Spinal cord (tissue), 10 donors: ENCODE measurements around the gene CADM1. TPM values are rescaled to one million over a fixed set of nuclear protein-coding genes. Genes with fewer than 3 reads are reported as not detected.

Source experiments
- DNase-seq, 6 donors: peaks; one replicate each; pipeline versions ENCODE4 v3.0.0 to v3.0.0-alpha.2; 2013 to 2015; ENCODE audit warnings: low spot score in 6 of 6, low read depth in 4 of 6
- H3K27ac ChIP-seq: one replicate; pipeline ENCODE4 v1.5.1; 2013; ENCODE audit warnings: low read depth, low read length, control low read depth
- H3K27me3 ChIP-seq: one replicate; pipeline ENCODE4 v1.6.1; 2013; ENCODE audit warnings: low read length; ENCODE audit not compliant: control insufficient read depth, insufficient read depth
- H3K36me3 ChIP-seq: one replicate; pipeline ENCODE4 v1.6.1; 2013; ENCODE audit warnings: low read length; ENCODE audit not compliant: control insufficient read depth, insufficient read depth
- H3K4me1 ChIP-seq: one replicate; pipeline ENCODE4 v1.6.1; 2013; ENCODE audit warnings: low read length; ENCODE audit not compliant: control insufficient read depth, insufficient read depth
- H3K4me3 ChIP-seq: one replicate; pipeline ENCODE4 v1.5.1; 2013; ENCODE audit warnings: low read depth, low read length, control low read depth
- H3K9me3 ChIP-seq: one replicate; pipeline ENCODE4 v1.6.1; 2013; ENCODE audit warnings: low read length; ENCODE audit not compliant: control insufficient read depth, insufficient read depth
- WGBS: methylation state at CpG from one replicate; pipeline ENCODE4 v1.1.5; 2013; ENCODE audit warnings: missing lambda C conversion rate; ENCODE audit not compliant: insufficient coverage; 5-methylcytosine and 5-hydroxymethylcytosine counted together
- polyA plus RNA-seq, 2 donors: library from polyadenylated mRNA; unstranded; fragments of 120-200 nt; gene quantifications; one replicate each; pipeline ENCODE4 v1.2.1, GENCODE V29; 2013; ENCODE audit not compliant: insufficient read length in 2 of 2
- total RNA-seq, 2 donors: library from RNA; depleted of rRNA in 1 of 2; stranded (reverse); fragments of 120-200 nt in 1 of 2; fragments of >200 nt in 1 of 2; gene quantifications; one replicate each; pipeline versions ENCODE4 v1.2.3 to v1.2.4, GENCODE V29; 2013 to 2014
- donor health status: healthy.

The CADM1 gene
- total and polyA plus RNA-seq, 4 donors = 106 to 180 (median 132) TPM

DNA sequence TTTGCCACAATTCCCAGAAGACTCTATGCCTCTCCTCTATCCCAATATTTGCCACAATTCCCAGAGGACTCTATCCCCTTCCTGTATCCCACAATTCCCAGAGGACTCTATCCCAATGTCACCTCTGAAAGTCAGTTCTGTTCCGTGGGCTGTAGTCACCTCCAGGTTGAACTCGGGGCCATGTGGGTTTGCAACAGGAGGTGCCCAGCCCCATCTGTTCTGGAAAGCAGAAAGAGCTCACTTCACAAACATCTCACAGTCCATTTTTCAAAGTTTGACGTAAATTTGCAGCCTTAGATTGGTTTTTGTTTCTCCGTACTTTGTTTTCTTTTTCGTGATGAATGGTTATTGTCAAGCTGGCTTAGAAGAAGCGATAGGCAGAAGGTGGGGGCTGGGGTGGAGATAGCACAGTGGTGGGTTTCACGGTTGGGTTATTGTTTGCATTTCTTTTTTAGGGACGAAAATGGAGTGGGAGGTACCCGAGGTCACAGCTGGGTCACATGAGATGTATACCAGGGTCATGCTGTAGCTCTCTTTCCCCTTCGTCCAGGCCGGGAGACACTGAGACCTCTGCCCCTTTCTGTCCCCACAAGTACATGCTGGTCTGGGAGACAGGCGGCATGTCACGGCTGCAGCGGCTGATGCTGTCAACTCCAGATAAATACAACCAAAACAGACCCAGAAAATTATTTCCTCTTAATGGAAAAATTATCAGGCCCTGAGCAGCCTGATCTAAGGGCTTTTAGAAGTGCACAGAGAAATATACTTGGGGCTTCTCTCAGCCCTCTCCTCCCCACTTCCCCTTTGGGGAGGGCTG, 374.5 kb downstream of the CADM1 start:
- WGBS = 30% methylated on average over 13 of the region's 14 CpGs

DNA sequence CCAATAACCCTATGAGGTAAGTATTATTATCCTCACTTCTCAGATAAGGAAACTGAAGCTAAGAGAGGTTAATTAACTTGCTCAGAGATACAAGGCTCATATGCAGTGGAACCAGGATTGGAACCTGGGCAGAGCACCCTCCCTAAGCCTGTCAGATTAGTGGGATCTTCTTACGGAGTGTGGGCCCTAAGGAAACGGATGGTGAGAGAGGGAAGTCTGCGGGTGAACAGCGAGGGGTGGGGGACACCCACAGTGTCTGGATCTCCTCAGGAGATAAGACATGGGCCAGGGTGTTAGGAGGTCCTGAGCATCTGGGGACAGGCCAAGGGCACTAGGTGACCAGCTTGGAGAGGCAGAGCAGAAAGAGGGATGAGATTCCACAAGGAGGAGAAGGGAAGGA, 376.0 kb downstream of the CADM1 start:
- Histone ChIP-seq H3K4me1 (no peaks in the 10 kb centered on the region), H3K4me3 (no peak overlapping the region), H3K27me3 (no peaks in the 10 kb centered on the region), H3K9me3 (no peaks in the 10 kb centered on the region), H3K27ac (no peak overlapping the region), H3K36me3 (no peaks in the 10 kb centered on the region)
- no peak for DNase-seq
- WGBS = 89% methylated on average over 4 of the region's 4 CpGs

More for the DNA sequence above, 374.5 kb downstream of the CADM1 start:
- H3K27ac ChIP-seq = no peak overlapping the region
- no peak for DNase-seq
- no peaks in the 10 kb centered on the region for H3K36me3 ChIP-seq
- H3K4me3 ChIP-seq = no peak overlapping the region
- H3K27me3 ChIP-seq = no peaks in the 10 kb centered on the region
- no peaks in the 10 kb centered on the region for H3K9me3 ChIP-seq
- H3K4me1 ChIP-seq = no peaks in the 10 kb centered on the region

- no peak for DNase-seq
- Histone ChIP-seq H3K9me3 (no peaks in the 10 kb centered on the region), H3K4me3 (no peak overlapping the region), H3K36me3 (no peaks in the 10 kb centered on the region), H3K27ac (no peak overlapping the region), H3K4me1 (no peaks in the 10 kb centered on the region), H3K27me3 (no peaks in the 10 kb centered on the region)
- 81% methylated on average over 3 of the region's 3 CpGs for WGBS
These were observed 376.4 kb downstream of the CADM1 start for GRCh38 chr11:115127790-115128189.

DNA sequence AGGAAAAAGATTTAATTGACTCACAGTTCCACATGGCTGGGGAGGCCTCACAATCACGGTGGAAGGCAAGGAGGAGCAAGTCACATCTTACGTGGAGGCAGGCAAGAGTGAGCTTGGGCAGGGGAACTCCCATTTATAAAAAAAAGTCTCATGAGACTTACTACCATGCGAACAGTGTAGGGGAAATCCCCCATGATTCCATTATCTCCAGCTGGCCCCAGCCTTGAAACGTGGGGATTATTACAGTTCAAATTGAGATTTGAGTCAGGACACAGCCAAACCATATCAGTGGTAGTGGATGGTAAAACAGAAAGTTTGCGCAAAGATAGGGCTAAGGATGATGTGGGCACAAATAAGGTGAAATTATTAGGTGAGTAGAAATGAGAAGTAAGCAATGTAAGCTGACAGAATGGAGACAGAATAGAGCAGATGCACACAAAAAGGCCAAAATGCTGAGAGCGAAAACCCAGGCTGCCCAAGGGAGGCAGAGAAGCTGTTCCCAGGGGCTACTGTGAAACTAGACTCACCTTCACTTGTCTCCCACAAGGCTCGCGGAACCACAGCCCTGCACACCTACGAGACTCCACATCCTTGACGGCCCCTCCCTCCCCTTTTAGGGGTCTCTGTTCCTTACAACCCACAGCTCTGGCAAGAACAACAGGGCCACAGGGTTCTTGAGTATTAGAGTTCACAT, 377.6 kb downstream of the CADM1 start:
- H3K4me1 ChIP-seq = no peaks in the 10 kb centered on the region
- no peaks in the 10 kb centered on the region for H3K27me3 ChIP-seq
- no peak overlapping the region for H3K4me3 ChIP-seq
- 83% methylated on average over 6 of the region's 10 CpGs for WGBS
- H3K9me3 ChIP-seq = no peaks in the 10 kb centered on the region
- H3K36me3 ChIP-seq = no peaks in the 10 kb centered on the region
- H3K27ac ChIP-seq = no peak overlapping the region
- DNase-seq = no peak

DNA sequence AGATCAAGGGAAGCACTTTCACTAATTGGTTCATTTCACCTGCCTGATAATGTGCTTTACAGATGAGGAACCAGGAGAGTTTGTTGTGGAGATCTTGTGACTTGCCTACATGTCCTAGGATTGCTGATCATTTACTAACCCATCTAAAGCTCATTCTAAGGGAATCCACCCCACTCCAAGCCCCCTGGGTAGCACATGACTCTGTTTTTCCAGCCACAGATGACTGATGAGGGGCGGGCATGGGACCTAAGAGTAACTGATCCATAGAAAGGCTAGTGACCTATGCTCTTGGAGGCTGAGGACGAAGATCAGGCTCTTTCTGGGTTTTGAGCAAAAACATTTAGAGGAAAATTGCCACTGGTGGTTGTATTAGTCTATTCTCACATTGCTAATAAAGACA, 378.1 kb downstream of the CADM1 start:
- Histone ChIP-seq H3K36me3 (no peaks in the 10 kb centered on the region), H3K27ac (no peak overlapping the region), H3K4me3 (no peak overlapping the region), H3K27me3 (no peaks in the 10 kb centered on the region), H3K4me1 (no peaks in the 10 kb centered on the region), H3K9me3 (no peaks in the 10 kb centered on the region)
- DNase-seq = no peak
- WGBS = no CpG with 5 or more reads among the region's 2 CpGs

- WGBS = 43% methylated on average over 1 of the region's 4 CpGs
- no peaks in the 10 kb centered on the region for H3K36me3 ChIP-seq
- no peak for DNase-seq
These were observed 379.4 kb downstream of the CADM1 start for GRCh38 chr11:115124786-115125185.

GRCh38 chr11:115123641-115124040, 380.6 kb downstream of the CADM1 start:
- Histone ChIP-seq H3K4me1 (no peaks in the 10 kb centered on the region), H3K36me3 (no peaks in the 10 kb centered on the region), H3K27me3 (no peaks in the 10 kb centered on the region), H3K9me3 (no peaks in the 10 kb centered on the region), H3K27ac (no peak overlapping the region), H3K4me3 (no peak overlapping the region)
- DNase-seq = no peak
- 80% methylated on average over 4 of the region's 7 CpGs for WGBS

More at GRCh38 chr11:115124786-115125185, 379.4 kb downstream of the CADM1 start:
- Histone ChIP-seq H3K4me3 (no peak overlapping the region), H3K9me3 (no peaks in the 10 kb centered on the region), H3K27me3 (no peaks in the 10 kb centered on the region), H3K27ac (no peak overlapping the region), H3K4me1 (no peaks in the 10 kb centered on the region)

GRCh38 chr11:115122274-115122673, 381.9 kb downstream of the CADM1 start:
- Histone ChIP-seq H3K9me3 (no peaks in the 10 kb centered on the region), H3K27me3 (no peaks in the 10 kb centered on the region), H3K36me3 (no peaks in the 10 kb centered on the region), H3K4me3 (no peak overlapping the region), H3K27ac (no peak overlapping the region), H3K4me1 (peaks cover 4% of the 10 kb centered on the region)
- no peak for DNase-seq
- WGBS = 100% methylated on average over 2 of the region's 3 CpGs
